WI38 (cell line): ENCODE data around the gene CLMP.

Experiments used
- H3K4me3 ChIP-seq: 2 replicates; pipeline ENCODE4 v1.5.1; 2011; ENCODE audit warnings: low read depth, mild to moderate bottlenecking, control low read depth, low read length
- CTCF ChIP-seq: IDR thresholded peaks from 2 replicates; pipeline ENCODE4 v1.5.1; 2012; ENCODE audit warnings: low read depth, mild to moderate bottlenecking, control low read depth, low read length

CLMP gene

GRCh38 chr11:123216249-123216648 lies 21.2 kb upstream of the CLMP start:
- no peak for TF ChIP-seq CTCF

GRCh38 chr11:123214940-123215339 lies 19.9 kb upstream of the CLMP start:
- H3K4me3 ChIP-seq: no peak overlapping the region
- no peak for TF ChIP-seq CTCF

More at GRCh38 chr11:123216249-123216648, 21.2 kb upstream of the CLMP start:
- no peak overlapping the region for H3K4me3 ChIP-seq

DNA sequence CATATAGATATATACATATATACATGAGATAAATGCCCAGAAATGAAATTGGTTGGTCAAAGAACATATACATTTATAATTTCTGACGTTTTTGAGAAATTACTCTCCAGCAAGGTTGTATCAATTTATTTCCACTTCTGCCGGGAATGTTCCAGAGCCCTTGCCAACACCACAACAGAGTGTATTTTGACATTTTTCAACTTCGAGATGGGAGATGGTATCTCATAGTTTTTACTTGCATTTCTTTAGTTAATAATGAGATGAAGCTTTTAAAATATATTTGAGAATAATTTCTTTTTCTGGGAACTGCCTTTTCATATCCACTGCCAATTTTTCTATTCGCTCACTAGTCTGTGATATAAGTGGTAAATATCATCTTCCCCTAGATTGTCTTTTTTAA lies 19.3 kb upstream of the CLMP start:
- no peak overlapping the region for H3K4me3 ChIP-seq
- no peak for TF ChIP-seq CTCF

DNA sequence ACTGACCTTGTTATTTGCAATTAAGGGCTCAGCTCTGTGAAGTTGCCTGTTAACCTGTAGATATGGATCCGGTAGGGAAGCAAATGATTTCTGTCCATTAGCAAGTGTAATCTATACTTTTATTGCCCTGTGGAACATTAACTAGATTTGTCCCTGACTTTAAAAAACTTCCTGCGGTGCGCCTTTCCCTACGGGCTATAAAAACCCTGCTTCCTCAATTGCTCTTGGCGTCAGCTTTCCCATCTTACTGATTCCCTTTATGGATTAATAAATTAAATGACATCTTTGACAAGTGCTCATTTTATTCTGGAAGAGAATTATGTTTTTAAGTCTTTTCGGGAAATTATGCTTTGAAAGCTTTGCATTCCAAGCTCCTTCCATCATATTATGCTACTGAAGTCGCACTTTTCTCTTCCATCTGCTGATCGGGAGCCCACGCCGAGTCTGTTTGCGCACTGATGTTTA lies 18.3 kb upstream of the CLMP start:
- no peak for TF ChIP-seq CTCF
- no peak overlapping the region for H3K4me3 ChIP-seq

- TF ChIP-seq CTCF: no peak
- H3K4me3 ChIP-seq: no peak overlapping the region
These were observed 17.4 kb upstream of the CLMP start for GRCh38 chr11:123212406-123212805.

GRCh38 chr11:123211981-123212380 lies 16.9 kb upstream of the CLMP start:
- TF ChIP-seq CTCF: no peak
- no peak overlapping the region for H3K4me3 ChIP-seq

DNA sequence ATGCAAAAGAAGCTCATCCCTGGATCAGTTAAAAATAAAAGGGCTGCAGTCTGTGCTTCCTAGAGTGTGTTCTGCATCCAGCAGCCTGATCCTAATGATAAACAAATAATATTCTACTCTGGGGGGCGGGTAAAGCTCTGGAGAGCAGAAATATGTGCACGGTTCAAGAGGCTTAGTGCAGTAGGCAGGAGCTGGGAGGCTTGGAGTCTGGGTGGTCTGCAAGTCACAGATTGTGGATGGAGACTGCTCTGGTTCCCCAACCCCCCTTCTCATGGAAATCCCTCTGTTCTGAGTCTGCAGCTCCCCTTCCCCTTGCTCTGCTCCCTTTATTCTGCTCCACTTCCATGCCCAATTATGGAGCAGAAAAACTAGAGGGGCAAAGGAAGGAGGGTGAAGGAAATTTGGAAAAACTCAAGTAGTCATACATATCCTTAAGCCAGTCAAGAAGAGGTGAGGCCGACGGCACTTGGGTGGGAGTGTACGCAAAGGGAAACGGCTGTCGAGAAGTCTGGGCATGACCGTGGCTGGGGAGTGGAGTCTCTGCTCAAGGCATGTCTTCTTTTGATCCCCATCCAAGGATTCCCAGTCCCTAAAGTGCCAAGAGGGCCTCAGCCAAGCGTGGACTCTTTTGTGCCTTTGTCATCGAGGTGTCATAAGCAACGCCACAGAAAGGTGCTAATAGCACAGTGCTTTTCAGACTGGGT lies 16.3 kb upstream of the CLMP start:
- H3K4me3 ChIP-seq: no peak overlapping the region
- no peak for TF ChIP-seq CTCF
